Skeletal muscle satellite cell (primary cell): Measurements from ENCODE around the gene PRLH.

ENCODE experiments used
- H3K27me3 ChIP-seq: 2 replicates; pipeline ENCODE4 v1.7.0; 2013; ENCODE audit warnings: low read length; ENCODE audit not compliant: control insufficient read depth, insufficient read depth
- H3K36me3 ChIP-seq: 2 replicates; pipeline ENCODE4 v1.7.0; 2013; ENCODE audit warnings: mild to moderate bottlenecking, control low read depth, low read length; ENCODE audit not compliant: insufficient read depth
- H3K4me1 ChIP-seq: 2 replicates; pipeline ENCODE4 v1.7.0; 2013; ENCODE audit warnings: low read length; ENCODE audit not compliant: control insufficient read depth, insufficient read depth
- H3K4me2 ChIP-seq: 2 replicates; pipeline ENCODE4 v1.7.0; 2013; ENCODE audit warnings: mild to moderate bottlenecking, low read length
- H3K4me3 ChIP-seq: 2 replicates; pipeline ENCODE4 v1.7.0; 2013; ENCODE audit warnings: low read length
- H3K9ac ChIP-seq: 2 replicates; pipeline ENCODE4 v1.7.0; 2013; ENCODE audit warnings: mild to moderate bottlenecking, low read depth, low read length, moderate library complexity
- H3K9me3 ChIP-seq: replicated peaks from 2 replicates; pipeline ENCODE4 v1.7.0; 2013; ENCODE audit warnings: mild to moderate bottlenecking, control low read depth, low read length

PRLH gene

DNA sequence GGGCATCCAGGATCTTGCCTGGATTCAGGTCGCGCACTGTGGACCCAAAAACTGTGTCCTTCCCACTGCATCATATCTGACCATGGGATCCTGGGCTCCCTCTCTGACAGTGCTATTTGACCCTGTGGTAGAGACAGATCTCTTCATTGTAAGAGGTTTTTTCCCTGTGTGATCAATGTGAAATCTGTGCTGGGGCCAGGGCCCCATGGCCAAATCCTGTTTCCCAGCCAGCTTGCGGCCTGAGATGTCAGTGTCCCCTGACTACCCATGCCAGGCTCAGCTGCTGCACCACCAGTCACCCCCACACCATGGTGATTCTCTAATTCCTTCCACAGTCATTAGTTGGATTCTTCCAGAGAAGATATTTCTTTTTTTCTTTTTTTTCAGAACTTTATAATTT lies 3.5 kb downstream of the PRLH start:
- no peaks in the 10 kb centered on the region for H3K27me3 ChIP-seq
- no peaks in the 10 kb centered on the region for H3K36me3 ChIP-seq
- no peaks in the 10 kb centered on the region for H3K9me3 ChIP-seq
- no peak overlapping the region for H3K4me2 ChIP-seq
- H3K4me3 ChIP-seq = no peak overlapping the region
- H3K4me1 ChIP-seq = peaks cover 9% of the 10 kb centered on the region
- H3K9ac ChIP-seq = no peak overlapping the region

- Histone ChIP-seq H3K27me3 (no peaks in the 10 kb centered on the region), H3K4me2 (no peak overlapping the region), H3K4me3 (no peak overlapping the region), H3K9ac (no peak overlapping the region), H3K36me3 (no peaks in the 10 kb centered on the region), H3K4me1 (peaks cover 9% of the 10 kb centered on the region), H3K9me3 (no peaks in the 10 kb centered on the region)
Measured at GRCh38 chr2:237570776-237571335, 4.5 kb downstream of the PRLH start.

GRCh38 chr2:237571551-237571950 lies 5.2 kb downstream of the PRLH start:
- Histone ChIP-seq H3K27me3 (no peaks in the 10 kb centered on the region), H3K9me3 (no peaks in the 10 kb centered on the region), H3K4me1 (peaks cover 9% of the 10 kb centered on the region), H3K9ac (peak overlapping the region; percentile 1), H3K4me2 (peak overlapping the region; percentile 78), H3K36me3 (no peaks in the 10 kb centered on the region), H3K4me3 (no peak overlapping the region)

DNA sequence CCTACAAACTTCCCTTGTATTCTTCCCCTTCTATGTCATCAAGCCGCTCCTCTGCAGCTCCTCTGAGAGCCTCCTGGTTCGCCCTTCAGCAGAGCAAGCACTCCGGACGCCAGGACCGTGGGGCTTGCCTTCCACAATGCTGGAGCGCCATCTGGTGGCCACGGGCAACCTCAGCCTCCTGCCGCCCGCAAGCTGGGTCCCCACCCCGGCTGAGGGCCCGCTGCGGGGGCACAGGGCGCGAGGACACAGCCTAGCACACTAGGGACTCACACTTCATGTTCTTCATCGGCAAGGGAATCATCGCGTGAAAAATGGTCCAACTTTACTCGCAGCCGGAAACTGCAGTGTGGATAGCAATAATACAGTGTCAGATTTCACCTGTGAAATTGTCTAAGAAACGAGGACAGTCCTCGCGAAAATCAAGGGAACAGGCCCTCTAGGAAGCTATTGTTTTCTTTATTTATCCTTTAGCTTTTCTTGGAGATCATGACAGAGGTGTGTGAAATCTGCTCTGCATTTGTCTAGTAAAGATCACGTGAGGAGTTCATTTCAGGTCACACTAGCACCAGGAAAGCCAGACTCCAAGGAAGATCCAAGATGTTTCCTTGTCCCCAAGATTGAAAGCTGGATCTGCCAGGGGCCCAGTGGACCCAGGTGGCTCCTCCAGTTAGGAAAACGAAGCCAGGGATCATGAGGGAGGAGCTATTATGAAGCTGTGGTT lies 5.8 kb downstream of the PRLH start:
- Histone ChIP-seq H3K4me1 (peaks cover 9% of the 10 kb centered on the region), H3K9ac (peak overlapping the region; percentile 57), H3K27me3 (no peaks in the 10 kb centered on the region), H3K36me3 (no peaks in the 10 kb centered on the region), H3K9me3 (no peaks in the 10 kb centered on the region), H3K4me3 (peak overlapping the region; percentile 48), H3K4me2 (peak overlapping the region; percentile 78)

DNA sequence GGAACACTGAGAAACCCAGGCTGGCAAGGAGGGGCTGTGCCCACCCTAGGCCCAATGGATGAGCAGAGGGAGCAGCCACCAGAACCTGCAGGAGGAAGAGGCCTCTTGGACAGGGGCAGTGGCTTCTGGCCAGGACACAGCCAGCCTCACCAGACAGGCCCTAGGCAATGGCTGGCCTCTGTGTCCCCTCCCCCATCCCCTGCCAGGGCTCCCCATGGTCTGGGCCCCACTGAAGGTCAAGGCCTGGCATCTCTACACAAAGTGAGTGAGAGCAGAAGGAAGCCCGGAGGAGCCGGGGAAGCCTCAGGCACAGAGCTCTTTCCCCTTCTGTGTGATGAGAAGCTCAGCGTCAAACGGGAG lies 6.3 kb downstream of the PRLH start:
- no peak overlapping the region for H3K4me3 ChIP-seq
- H3K4me1 ChIP-seq = peaks cover 9% of the 10 kb centered on the region
- peak overlapping the region; percentile 57 for H3K9ac ChIP-seq
- H3K9me3 ChIP-seq = no peaks in the 10 kb centered on the region
- H3K27me3 ChIP-seq = no peaks in the 10 kb centered on the region
- no peak overlapping the region for H3K4me2 ChIP-seq
- H3K36me3 ChIP-seq = no peaks in the 10 kb centered on the region

DNA sequence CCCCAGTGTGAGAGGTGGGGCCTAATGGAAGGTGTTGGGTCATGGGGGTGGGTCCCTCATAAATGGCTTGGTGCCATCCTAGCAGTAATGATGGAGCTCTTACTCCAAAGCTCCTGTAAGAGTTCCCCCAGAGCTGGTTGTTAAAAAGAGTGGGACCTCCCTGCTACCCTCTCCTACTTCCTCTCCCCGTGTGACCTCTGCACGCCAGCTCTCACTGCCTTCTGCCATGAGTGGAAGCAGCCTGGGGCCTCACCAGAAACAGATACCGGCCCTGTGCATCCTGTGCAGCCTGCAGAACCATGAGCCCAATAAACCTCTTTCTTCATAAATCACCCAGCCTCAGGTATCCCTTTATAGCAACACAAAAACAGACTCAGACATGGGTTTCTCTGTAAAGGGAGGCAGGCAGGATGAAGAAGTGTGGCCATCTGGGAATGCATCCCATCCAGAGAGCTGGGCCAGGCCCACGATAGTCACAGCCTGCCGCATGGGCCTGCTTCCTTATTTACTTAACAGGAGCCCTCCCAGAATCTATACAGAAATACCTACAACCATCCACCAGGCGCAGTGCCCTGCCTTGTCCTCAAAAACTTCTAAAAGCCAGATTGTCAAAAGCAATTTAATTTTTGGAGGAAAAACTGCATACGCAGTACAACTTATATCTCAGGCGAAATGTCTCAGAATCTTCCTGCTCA lies 7.5 kb downstream of the PRLH start:
- Histone ChIP-seq H3K9me3 (no peaks in the 10 kb centered on the region), H3K4me3 (no peak overlapping the region), H3K9ac (no peak overlapping the region), H3K4me1 (peaks cover 9% of the 10 kb centered on the region), H3K27me3 (peaks cover under 1% of the 10 kb centered on the region), H3K4me2 (no peak overlapping the region), H3K36me3 (no peaks in the 10 kb centered on the region)

- H3K27me3 ChIP-seq = peaks cover 6% of the 10 kb centered on the region
- H3K36me3 ChIP-seq = no peaks in the 10 kb centered on the region
- H3K9ac ChIP-seq = no peak overlapping the region
- H3K4me2 ChIP-seq = no peak overlapping the region
- H3K4me3 ChIP-seq = no peak overlapping the region
- peaks cover 9% of the 10 kb centered on the region for H3K4me1 ChIP-seq
- no peaks in the 10 kb centered on the region for H3K9me3 ChIP-seq
Measured at GRCh38 chr2:237574467-237574866, 8.1 kb downstream of the PRLH start.

DNA sequence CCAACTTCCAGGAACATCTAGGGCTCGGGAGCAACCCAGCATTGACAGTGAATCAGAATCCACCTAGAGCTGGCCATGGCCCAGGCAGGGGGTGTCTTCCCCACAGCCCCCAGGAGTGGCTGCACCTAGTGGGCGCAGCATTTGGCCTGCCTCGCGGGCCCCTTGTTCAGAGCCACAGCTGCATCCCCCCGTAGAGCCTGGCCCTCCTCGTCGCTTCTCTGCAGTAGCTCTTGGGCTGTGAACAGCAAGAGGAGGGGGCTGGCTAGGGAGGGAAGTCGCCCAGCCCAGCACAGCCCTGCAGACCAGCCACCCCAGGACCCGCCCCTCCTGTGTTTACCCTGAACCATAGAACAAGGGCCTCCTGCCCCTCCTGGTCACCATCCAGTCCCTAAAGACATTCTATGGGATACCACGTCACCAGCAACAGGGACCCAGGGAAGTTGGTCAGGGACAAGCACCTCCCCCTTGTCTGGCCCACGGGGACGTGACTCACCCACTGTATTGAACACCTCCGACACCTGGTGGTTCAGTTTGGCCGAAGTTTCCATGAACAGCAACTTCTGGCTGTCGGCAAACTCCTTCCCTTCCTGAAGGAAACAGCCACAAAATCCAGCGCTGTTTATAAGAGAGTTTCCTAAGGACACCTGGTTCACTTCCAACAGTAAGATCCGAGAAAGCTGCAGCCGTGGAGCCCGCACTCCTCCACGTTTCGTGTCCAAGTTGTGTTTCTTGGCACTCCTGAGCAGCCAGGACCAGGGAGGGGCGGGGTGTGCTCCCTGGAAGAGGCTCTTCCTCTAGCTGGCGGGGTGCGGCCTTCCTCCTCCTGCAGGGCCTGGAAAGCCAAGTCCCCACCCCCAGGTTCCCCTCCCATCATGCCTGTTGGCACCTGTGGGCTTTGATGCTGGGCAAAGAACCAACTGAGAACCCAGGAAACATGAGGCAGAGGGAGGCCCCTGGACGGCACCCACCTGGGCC lies 8.8 kb downstream of the PRLH start:
- Histone ChIP-seq H3K27me3 (peaks cover 9% of the 10 kb centered on the region), H3K9me3 (no peaks in the 10 kb centered on the region), H3K4me3 (no peak overlapping the region), H3K9ac (no peak overlapping the region), H3K4me2 (no peak overlapping the region), H3K4me1 (peaks cover 9% of the 10 kb centered on the region), H3K36me3 (no peaks in the 10 kb centered on the region)

DNA sequence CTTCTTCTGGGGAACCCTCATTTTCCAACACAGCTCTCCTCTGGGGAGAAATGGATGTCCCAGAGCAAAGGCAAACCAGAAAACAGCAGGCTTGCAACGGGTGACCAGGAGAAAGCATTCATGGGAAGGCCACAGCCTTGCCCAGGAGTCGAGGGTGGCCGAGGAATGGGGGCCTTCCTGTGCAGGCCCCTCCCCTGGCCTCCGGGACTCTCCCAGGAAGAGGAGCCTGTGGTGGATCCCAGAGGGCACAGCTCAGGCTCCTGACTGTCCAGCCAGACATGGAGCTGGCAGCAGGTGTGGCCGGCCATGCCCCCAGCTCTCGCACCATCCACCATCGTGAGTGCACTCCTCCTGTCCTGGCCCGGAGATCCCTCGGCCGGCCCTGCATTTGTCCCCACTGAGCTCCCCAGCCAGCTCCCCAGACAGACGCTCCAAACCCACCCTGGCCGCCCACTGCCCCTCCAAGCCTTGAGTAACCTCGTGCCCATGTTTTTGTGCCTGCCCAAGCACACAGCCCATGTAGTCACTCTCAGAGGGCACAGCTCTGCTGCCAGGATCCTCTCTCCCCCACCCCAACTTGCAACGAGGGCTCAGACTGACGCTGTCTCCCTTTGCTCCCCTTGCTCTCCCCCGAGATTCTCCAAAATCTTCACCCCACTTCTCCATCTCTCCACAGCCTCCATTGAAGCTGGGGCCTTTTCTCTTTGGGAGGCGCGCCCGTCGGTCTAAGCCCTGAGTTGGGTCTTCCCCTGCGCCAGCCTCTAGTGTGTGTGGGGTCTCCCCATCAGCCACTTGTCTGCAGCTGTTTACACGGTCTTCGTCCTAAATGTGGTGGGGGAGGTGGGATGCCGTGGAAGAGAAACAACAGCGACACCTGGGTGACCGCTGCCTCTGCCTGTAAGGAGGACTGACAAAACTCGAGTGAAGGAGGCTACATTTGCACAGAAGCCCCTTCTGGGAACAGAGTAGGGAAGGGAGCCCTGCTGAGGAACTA lies 9.8 kb downstream of the PRLH start:
- Histone ChIP-seq H3K9ac (no peak overlapping the region), H3K27me3 (peaks cover 9% of the 10 kb centered on the region), H3K36me3 (no peaks in the 10 kb centered on the region), H3K9me3 (no peaks in the 10 kb centered on the region), H3K4me2 (no peak overlapping the region), H3K4me1 (peaks cover 9% of the 10 kb centered on the region), H3K4me3 (no peak overlapping the region)

GRCh38 chr2:237576974-237577373 lies 10.6 kb downstream of the PRLH start:
- Histone ChIP-seq H3K4me2 (no peak overlapping the region), H3K4me1 (peaks cover 12% of the 10 kb centered on the region), H3K36me3 (no peaks in the 10 kb centered on the region), H3K9me3 (no peaks in the 10 kb centered on the region), H3K9ac (no peak overlapping the region), H3K4me3 (no peak overlapping the region), H3K27me3 (peaks cover 9% of the 10 kb centered on the region)
